ENCODE data around the gene TMTC1. TPM values are rescaled to one million over a fixed set of nuclear protein-coding genes. Genes with fewer than 3 reads are reported as not detected.

Gene TMTC1
- total RNA-seq (10 to 100 TPM in 1 of 2 donors, 1 to 10 TPM in 1; 4.0 to 33.6 TPM), polyA plus RNA-seq (1 to 10 TPM; 3.0 to 8.1 TPM)
- long read RNA-seq, donor 1, result 0 reads
- long read RNA-seq, donor 2, result 0 reads
- long read RNA-seq, donor 3, result 0 reads
- long read RNA-seq, donor 4, result 0 reads
- long read RNA-seq, donor 5, result 0 reads

- H3K4me1 ChIP-seq (ENCODE audit: control insufficient read depth in 5 of 5, insufficient read depth in 5 of 5, low read length in 5 of 5), result peaks cover 0 to 20% (median 0%) of the 10 kb centered on the region in 5 donors
- H3K9me3 ChIP-seq (ENCODE audit: control insufficient read depth in 4 of 4, insufficient read depth in 3 of 4, low read length in 3 of 4), result peaks cover 0 to 6% (median under 1%) of the 10 kb centered on the region in 4 donors
- no peaks in the 10 kb centered on the region for H3K36me3 ChIP-seq (ENCODE audit: control insufficient read depth in 4 of 4, insufficient read depth in 4 of 4, low read length in 4 of 4)
- 1% methylated on average over 58 to 87 of the region's 87 CpGs for WGBS, 2 donors
- no peak within 1 kb of the TSS for H3K9ac ChIP-seq (ENCODE audit: insufficient read depth in 1 of 2, low read length in 2 of 2)
- no peak for TF ChIP-seq CTCF (IDR thresholded peaks at IDR 0.05; ENCODE audit: control extremely low read depth, extremely low read depth)
- peak within 1 kb of the TSS; percentile 72 for H3K4me3 ChIP-seq
- ATAC-seq (ENCODE audit: insufficient read depth, low FRiP score), result peak; percentile 43
- H3K27ac ChIP-seq (ENCODE audit: low read depth in 1 of 2, low read length in 1 of 2), result peak within 1 kb of the TSS; percentile 22 to 74
- peaks cover 0 to 44% (median 31%) of the 10 kb centered on the region in 3 donors for H3K27me3 ChIP-seq (ENCODE audit: control insufficient read depth in 3 of 3, insufficient read depth in 3 of 3, low read length in 2 of 3)
- DNase-seq, result peak; percentile 76 to 84 (median 77)
Observed at GRCh38 chr12:29783773-29784666, at the start of gene TMTC1. Gene TMTC1, minus strand, starts transcription at chr12:29783942. Its CDS starts 191 bp downstream, at chr12:29783751.

GRCh38 chr12:29831173-29831572, 47.4 kb upstream of the TMTC1 start:
- 74 to 76% methylated on average over 3 of the region's 3 CpGs for WGBS, 2 donors
- H3K9me3 ChIP-seq (ENCODE audit: control insufficient read depth in 4 of 4, insufficient read depth in 3 of 4, low read length in 3 of 4), result peaks cover 0 to 6% (median 0%) of the 10 kb centered on the region in 4 donors
- TF ChIP-seq CTCF (IDR thresholded peaks at IDR 0.05; ENCODE audit: control extremely low read depth, extremely low read depth), result no peak
- H3K4me1 ChIP-seq (ENCODE audit: control insufficient read depth in 5 of 5, insufficient read depth in 5 of 5, low read length in 5 of 5), result no peaks in the 10 kb centered on the region
- no peaks in the 10 kb centered on the region for H3K27me3 ChIP-seq (ENCODE audit: control insufficient read depth in 3 of 3, insufficient read depth in 3 of 3, low read length in 2 of 3)
- no peaks in the 10 kb centered on the region for H3K36me3 ChIP-seq (ENCODE audit: control insufficient read depth in 4 of 4, insufficient read depth in 4 of 4, low read length in 4 of 4)
- H3K9ac ChIP-seq (ENCODE audit: insufficient read depth in 1 of 2, low read length in 2 of 2), result no peak overlapping the region
- H3K27ac ChIP-seq (ENCODE audit: low read depth in 1 of 2, low read length in 1 of 2), result no peak overlapping the region
- ATAC-seq (ENCODE audit: insufficient read depth, low FRiP score) (no peak), DNase-seq (no peak)
- H3K4me3 ChIP-seq, result no peak overlapping the region

GRCh38 chr12:29830391-29830790, 46.6 kb upstream of the TMTC1 start:
- DNase-seq (no peak), ATAC-seq (ENCODE audit: insufficient read depth, low FRiP score) (no peak)
- no peak for TF ChIP-seq CTCF (IDR thresholded peaks at IDR 0.05; ENCODE audit: control extremely low read depth, extremely low read depth)
- no peak overlapping the region for H3K9ac ChIP-seq (ENCODE audit: insufficient read depth in 1 of 2, low read length in 2 of 2)
- WGBS, 2 donors, result 58 to 74% methylated on average over 1 of the region's 1 CpG
- H3K4me3 ChIP-seq, result no peak overlapping the region
- H3K36me3 ChIP-seq (ENCODE audit: control insufficient read depth in 4 of 4, insufficient read depth in 4 of 4, low read length in 4 of 4), result no peaks in the 10 kb centered on the region
- no peak overlapping the region for H3K27ac ChIP-seq (ENCODE audit: low read depth in 1 of 2, low read length in 1 of 2)
- H3K9me3 ChIP-seq (ENCODE audit: control insufficient read depth in 4 of 4, insufficient read depth in 3 of 4, low read length in 3 of 4), result peaks cover 0 to 6% (median 0%) of the 10 kb centered on the region in 4 donors
- H3K27me3 ChIP-seq (ENCODE audit: control insufficient read depth in 3 of 3, insufficient read depth in 3 of 3, low read length in 2 of 3), result no peaks in the 10 kb centered on the region
- H3K4me1 ChIP-seq (ENCODE audit: control insufficient read depth in 5 of 5, insufficient read depth in 5 of 5, low read length in 5 of 5), result no peaks in the 10 kb centered on the region
